ENCODE data around the gene CGB2.

DNA sequence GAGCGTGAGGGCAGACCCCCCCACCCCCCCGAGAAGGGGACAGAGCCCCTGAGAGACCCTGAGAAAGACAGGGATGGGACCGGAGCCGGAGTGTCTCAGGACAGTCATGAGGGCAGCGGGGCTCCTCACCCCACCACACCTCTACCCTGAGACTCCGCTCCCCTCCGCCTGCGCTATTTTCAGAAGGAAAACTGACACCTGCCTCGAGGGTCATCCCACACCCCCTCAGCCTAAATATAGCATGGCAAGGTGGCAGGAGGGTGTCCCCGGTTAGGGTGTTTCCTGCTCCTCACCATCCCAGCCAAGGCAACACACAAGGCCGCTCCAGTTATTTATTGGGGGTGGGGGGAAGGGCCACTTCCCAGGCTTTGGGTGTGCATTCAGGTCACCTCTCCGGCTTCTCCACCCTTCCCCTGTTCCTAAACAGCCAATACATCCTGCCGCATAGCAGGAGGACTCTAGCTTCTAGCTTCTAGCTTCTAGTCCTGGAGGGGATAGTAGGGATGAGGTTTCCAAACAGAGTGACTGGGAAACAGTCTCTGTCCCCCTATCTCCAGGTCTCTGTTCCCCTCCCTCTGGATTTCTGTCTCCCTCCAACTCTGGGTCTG, 34.3 kb downstream of the CGB2 start:
- TF ChIP-seq POLR2A (IDR thresholded peaks at IDR 0.05): no peak
- TF ChIP-seq, protein P1, sequence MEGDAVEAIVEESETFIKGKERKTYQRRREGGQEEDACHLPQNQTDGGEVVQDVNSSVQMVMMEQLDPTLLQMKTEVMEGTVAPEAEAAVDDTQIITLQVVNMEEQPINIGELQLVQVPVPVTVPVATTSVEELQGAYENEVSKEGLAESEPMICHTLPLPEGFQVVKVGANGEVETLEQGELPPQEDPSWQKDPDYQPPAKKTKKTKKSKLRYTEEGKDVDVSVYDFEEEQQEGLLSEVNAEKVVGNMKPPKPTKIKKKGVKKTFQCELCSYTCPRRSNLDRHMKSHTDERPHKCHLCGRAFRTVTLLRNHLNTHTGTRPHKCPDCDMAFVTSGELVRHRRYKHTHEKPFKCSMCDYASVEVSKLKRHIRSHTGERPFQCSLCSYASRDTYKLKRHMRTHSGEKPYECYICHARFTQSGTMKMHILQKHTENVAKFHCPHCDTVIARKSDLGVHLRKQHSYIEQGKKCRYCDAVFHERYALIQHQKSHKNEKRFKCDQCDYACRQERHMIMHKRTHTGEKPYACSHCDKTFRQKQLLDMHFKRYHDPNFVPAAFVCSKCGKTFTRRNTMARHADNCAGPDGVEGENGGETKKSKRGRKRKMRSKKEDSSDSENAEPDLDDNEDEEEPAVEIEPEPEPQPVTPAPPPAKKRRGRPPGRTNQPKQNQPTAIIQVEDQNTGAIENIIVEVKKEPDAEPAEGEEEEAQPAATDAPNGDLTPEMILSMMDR (IDR thresholded peaks at IDR 0.05): no peak
